Loucy (cell line): ENCODE data around the gene KCNN3.

Source experiments
- EZH2phosphoT487 ChIP-seq: fragments of 200-600 bp; IDR thresholded peaks from 2 replicates; pipeline ENCODE4 v1.6.1; 2018; ENCODE audit warnings: antibody characterized with exemption, mild to moderate bottlenecking, moderate library complexity, borderline replicate concordance
- TF ChIP-seq, protein P1 (sequence below): fragments of 200-600 bp; sonication (generic); conservative IDR thresholded peaks from 2 replicates; pipeline ENCODE4 v1.5.1; 2014; ENCODE audit warnings: mild to moderate bottlenecking, antibody characterized with exemption, low read length

- TF ChIP-seq, protein P1, sequence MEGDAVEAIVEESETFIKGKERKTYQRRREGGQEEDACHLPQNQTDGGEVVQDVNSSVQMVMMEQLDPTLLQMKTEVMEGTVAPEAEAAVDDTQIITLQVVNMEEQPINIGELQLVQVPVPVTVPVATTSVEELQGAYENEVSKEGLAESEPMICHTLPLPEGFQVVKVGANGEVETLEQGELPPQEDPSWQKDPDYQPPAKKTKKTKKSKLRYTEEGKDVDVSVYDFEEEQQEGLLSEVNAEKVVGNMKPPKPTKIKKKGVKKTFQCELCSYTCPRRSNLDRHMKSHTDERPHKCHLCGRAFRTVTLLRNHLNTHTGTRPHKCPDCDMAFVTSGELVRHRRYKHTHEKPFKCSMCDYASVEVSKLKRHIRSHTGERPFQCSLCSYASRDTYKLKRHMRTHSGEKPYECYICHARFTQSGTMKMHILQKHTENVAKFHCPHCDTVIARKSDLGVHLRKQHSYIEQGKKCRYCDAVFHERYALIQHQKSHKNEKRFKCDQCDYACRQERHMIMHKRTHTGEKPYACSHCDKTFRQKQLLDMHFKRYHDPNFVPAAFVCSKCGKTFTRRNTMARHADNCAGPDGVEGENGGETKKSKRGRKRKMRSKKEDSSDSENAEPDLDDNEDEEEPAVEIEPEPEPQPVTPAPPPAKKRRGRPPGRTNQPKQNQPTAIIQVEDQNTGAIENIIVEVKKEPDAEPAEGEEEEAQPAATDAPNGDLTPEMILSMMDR = no peak
- TF ChIP-seq EZH2phosphoT487 = no peak
Observed at GRCh38 chr1:154837672-154838171, 32.4 kb downstream of the KCNN3 start.
